ENCODE data around the gene HUWE1. TPM values are rescaled to one million over a fixed set of nuclear protein-coding genes. Genes with fewer than 3 reads are reported as not detected.

HUWE1 gene
- total RNA-seq, 1 experiment from 2014 or later = 277 TPM

DNA sequence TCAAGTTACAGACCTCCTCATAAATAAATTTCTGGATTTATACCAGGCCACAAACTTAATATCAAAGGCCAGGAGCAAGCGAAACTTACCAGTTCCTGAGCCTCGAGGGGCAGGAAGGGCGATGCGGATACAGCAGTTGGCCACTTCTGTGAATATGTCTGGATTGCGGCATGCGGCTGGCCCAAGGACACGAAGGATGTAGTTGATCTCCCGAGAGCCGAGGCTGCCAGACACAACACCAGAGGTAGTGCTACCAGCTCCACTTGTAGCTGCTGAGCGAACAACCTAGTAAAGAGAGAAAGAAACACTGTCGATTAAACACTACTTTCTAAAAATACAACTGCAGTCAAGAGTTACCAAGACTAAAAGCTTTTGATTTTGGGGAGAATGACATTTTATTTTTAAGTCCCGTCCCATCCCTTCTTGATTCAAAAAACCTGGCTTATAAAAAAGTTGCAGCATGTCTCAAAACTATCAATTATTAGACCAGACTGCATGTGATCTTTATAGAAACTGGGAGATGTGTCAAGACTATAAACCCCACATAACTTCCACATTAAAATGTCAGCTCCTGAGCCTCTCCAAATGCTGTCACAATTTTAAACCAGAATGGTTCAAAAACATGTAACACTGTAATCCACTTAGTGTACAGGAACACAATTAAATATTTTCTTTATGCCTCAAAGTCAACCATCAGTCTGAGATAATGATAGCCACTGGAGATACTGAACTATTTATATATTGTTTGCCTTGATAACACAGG is 105.6 kb downstream of the HUWE1 start:
- TF ChIP-seq NR1H2 (CRISPR knock-in tag; IDR thresholded peaks at IDR 0.05) (no peak), SMAD4 (CRISPR knock-in tag; IDR thresholded peaks at IDR 0.05) (no peak)
- Mint-ChIP-seq H3K4me1 (no peaks in the 10 kb centered on the region), H3K27ac (no peak overlapping the region), H3K9me3 (peaks cover 8% of the 10 kb centered on the region), H3K4me3 (no peak overlapping the region), H3K27me3 (ENCODE audit: low read depth) (no peaks in the 10 kb centered on the region), H3K36me3 (peaks cover 68% of the 10 kb centered on the region)
- POLR2A ChIA-PET = no interaction called here
- CTCF ChIA-PET = no interaction called here
- no peak for ATAC-seq
- no peak for DNase-seq (ENCODE audit: low spot score)

- DNase-seq (ENCODE audit: low spot score) = no peak
- ATAC-seq = no peak
- Mint-ChIP-seq H3K36me3 (peaks cover 69% of the 10 kb centered on the region), H3K9me3 (no peaks in the 10 kb centered on the region), H3K4me1 (no peaks in the 10 kb centered on the region), H3K4me3 (no peak overlapping the region), H3K27me3 (ENCODE audit: low read depth) (no peaks in the 10 kb centered on the region), H3K27ac (no peak overlapping the region)
- TF ChIP-seq NR3C1 (CRISPR knock-in tag; conservative IDR thresholded peaks at IDR 0.05; ENCODE audit: low read depth) (no peak), SMAD4 (CRISPR knock-in tag; IDR thresholded peaks at IDR 0.05) (no peak), NFATC4 (CRISPR knock-in tag; IDR thresholded peaks at IDR 0.05) (no peak), ATF3 (CRISPR knock-in tag; conservative IDR thresholded peaks at IDR 0.05) (no peak), E2F4 (CRISPR knock-in tag; IDR thresholded peaks at IDR 0.05; ENCODE audit: borderline replicate concordance, low read depth) (no peak)
- TF ChIP-seq, protein P1, sequence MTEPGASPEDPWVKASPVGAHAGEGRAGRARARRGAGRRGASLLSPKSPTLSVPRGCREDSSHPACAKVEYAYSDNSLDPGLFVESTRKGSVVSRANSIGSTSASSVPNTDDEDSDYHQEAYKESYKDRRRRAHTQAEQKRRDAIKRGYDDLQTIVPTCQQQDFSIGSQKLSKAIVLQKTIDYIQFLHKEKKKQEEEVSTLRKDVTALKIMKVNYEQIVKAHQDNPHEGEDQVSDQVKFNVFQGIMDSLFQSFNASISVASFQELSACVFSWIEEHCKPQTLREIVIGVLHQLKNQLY (CRISPR knock-in tag; IDR thresholded peaks at IDR 0.05) = no peak
- ChIA-PET CTCF (no interaction called here), POLR2A (no interaction called here)
These were observed 115.0 kb downstream of the HUWE1 start for GRCh38 chrX:53571494-53571893.

GRCh38 chrX:53563324-53563723 is 123.2 kb downstream of the HUWE1 start:
- H3K27ac Mint-ChIP-seq = no peak overlapping the region
- no peaks in the 10 kb centered on the region for H3K9me3 Mint-ChIP-seq
- DNase-seq (ENCODE audit: low spot score) (no peak), ATAC-seq (no peak)
- peaks cover 83% of the 10 kb centered on the region for H3K36me3 Mint-ChIP-seq
- no peaks in the 10 kb centered on the region for H3K4me1 Mint-ChIP-seq
- no peak overlapping the region for H3K4me3 Mint-ChIP-seq
- no peaks in the 10 kb centered on the region for H3K27me3 Mint-ChIP-seq (ENCODE audit: low read depth)
- no peak for TF ChIP-seq ZNF263 (CRISPR knock-in tag; IDR thresholded peaks at IDR 0.05; ENCODE audit: low read depth)
- TF ChIP-seq FOXP4 (CRISPR knock-in tag; IDR thresholded peaks at IDR 0.05) = no peak
- no peak for TF ChIP-seq USF1 (CRISPR knock-in tag; IDR thresholded peaks at IDR 0.05)
- TF ChIP-seq KAT7 (CRISPR knock-in tag; IDR thresholded peaks at IDR 0.05; ENCODE audit: borderline replicate concordance) = no peak
- no peak for TF ChIP-seq FOXJ3 (CRISPR knock-in tag; IDR thresholded peaks at IDR 0.05; ENCODE audit: borderline replicate concordance)
- TF ChIP-seq, protein P2, sequence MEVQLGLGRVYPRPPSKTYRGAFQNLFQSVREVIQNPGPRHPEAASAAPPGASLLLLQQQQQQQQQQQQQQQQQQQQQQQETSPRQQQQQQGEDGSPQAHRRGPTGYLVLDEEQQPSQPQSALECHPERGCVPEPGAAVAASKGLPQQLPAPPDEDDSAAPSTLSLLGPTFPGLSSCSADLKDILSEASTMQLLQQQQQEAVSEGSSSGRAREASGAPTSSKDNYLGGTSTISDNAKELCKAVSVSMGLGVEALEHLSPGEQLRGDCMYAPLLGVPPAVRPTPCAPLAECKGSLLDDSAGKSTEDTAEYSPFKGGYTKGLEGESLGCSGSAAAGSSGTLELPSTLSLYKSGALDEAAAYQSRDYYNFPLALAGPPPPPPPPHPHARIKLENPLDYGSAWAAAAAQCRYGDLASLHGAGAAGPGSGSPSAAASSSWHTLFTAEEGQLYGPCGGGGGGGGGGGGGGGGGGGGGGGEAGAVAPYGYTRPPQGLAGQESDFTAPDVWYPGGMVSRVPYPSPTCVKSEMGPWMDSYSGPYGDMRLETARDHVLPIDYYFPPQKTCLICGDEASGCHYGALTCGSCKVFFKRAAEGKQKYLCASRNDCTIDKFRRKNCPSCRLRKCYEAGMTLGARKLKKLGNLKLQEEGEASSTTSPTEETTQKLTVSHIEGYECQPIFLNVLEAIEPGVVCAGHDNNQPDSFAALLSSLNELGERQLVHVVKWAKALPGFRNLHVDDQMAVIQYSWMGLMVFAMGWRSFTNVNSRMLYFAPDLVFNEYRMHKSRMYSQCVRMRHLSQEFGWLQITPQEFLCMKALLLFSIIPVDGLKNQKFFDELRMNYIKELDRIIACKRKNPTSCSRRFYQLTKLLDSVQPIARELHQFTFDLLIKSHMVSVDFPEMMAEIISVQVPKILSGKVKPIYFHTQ (CRISPR knock-in tag; IDR thresholded peaks at IDR 0.05) = no peak
- TF ChIP-seq FOXK1 (CRISPR knock-in tag; IDR thresholded peaks at IDR 0.05) = no peak
- TF ChIP-seq NR1H2 (CRISPR knock-in tag; IDR thresholded peaks at IDR 0.05) = no peak
- TF ChIP-seq ZNF532 (CRISPR knock-in tag; IDR thresholded peaks at IDR 0.05; ENCODE audit: borderline replicate concordance) = no peak
- no peak for TF ChIP-seq E2F4 (CRISPR knock-in tag; IDR thresholded peaks at IDR 0.05; ENCODE audit: borderline replicate concordance, low read depth)
- no peak for TF ChIP-seq TEAD4 (CRISPR knock-in tag; IDR thresholded peaks at IDR 0.05)
- ChIA-PET CTCF (no interaction called here), POLR2A (no interaction called here)
